ENCODE measurements around the gene PCNX1.
"Not testable (repeated sequence)": the region's sequence is repeated elsewhere in the genome, so short reads cannot be mapped to it uniquely, and the experiment has no call there.

PCNX1 gene

DNA sequence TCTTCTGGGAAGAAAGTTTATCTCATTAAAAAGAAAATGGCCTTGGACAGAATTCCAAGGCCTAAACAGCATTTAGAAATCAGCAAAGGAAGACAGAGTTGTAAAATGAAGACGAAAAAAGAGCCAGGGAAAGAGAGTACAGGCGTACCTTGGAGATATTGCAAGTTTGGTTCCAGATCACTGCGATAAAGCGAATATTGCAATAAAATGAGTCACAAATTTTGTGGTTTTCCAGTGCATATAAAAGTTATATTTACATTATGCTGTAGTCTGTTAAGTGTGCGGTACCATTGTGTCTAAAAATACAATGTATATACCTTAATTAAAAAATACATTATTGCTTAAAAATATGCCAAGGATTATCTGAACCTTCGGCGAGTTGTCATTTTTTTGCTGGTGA lies 9.0 kb downstream of the PCNX1 start:
- no peak for DNase-seq (ENCODE audit: low spot score)

DNA sequence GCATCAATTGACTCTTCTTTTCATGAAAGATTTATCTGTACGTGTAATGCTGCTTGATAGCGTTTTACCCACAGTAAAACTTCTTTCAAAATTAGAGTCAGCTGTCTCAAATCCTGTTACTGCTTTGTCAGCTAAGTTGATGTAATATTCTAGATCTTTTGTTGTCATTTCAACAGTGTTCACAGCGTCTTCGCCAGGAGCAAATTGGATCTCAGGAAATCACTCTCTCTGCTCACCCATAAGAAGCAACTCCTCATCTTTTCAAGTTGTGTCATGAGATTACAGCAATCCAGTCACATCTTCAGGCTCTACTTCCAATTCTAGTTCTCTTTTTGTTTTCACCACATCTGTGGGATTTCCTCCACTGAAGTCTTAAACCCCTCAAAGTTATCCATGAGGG lies 9.5 kb downstream of the PCNX1 start:
- no peak for DNase-seq (ENCODE audit: low spot score)

DNA sequence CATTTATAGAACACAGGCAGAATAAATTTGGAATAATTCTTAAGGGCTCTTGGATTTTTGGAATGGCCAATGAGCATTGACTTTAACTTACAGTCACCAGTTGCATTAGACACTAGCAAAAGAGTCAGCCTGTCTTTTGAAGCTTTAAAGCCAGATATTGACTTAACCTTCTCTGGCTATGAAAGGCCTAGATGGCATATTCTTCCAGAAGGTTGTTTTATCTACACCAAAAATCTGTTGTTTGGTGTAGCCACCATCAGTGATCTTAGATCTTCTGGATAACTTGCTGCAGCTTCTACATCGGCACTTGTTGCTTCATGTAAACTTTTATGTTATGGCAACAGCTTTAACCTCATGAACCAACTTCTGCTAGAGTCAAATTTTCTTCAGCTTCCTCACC lies 10.4 kb downstream of the PCNX1 start:
- no peak for DNase-seq (ENCODE audit: low spot score)

DNA sequence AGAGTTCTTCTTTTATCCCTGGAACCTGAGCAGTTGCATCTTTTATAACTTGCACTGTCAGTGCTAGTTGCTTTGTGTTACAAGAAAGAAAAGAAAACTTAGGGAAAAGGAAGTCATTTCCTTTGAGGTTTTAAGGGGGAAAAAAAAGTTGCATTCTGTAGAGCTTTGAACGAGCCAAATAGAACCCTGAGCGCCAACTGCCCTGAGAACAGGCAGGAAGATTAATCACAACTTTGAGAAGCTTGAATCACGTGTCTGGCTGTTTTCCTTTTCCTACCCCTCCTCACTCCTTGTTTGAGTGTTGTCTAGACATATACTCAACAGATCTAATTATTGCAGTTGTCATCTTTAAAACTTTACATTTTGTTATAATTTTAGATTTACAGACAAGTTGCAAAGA lies 12.5 kb downstream of the PCNX1 start:
- DNase-seq (ENCODE audit: low spot score): no peak

DNA sequence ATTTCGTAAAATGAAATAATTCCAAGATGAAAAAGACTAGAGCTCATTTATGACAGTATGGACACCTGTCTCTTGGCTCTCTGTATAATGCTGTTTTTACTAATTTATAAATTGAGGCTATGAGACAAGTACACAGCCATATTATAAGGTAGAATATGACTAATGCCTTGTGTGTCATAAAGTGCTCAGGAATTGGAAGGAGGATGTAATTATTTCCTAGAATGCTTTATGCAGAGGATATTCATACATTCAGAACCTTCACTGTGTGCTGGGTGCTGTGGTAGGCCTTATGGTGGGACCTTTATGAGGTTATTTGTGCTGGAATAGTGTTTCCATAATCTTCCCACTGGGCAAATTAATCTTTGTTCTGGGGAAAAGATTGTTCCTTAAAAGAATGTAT lies 13.3 kb downstream of the PCNX1 start:
- no peak for DNase-seq (ENCODE audit: low spot score)

DNA sequence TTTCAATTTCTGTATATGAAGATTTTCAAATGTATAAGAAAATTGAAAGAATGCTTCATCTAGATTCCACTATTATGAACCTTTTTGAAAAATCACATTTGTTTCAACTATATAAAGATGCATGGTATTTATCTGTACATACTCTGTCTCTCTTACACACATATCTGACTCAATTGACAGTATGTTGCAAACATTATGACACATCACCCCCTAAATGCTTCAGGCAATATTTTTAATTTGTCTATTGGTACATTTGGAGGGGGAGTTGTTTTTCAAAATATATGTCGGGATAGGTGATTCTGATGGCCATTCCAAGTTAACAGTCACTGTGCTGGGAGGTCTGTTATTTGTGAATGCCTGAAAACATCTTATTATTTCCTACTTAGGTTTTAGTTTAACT lies 14.4 kb downstream of the PCNX1 start:
- DNase-seq (ENCODE audit: low spot score): no peak

DNA sequence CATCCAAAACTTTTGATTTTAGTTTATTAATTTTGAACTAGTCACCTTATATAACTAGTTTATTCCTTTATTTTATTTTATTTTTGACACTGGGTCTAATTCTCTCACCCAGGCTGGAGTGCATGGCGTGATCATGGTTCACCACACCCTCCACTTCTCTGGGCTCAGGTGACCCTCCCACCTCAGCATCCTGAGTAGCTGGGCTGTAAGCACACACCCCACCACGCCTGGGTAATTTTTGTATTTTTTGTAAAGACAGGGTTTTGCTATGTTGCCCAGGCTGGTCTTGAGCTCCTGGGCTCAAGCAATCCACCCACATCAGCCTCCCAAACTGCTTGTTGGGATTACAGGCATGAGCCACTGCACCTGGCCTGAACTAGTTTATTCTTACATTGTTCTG lies 17.3 kb downstream of the PCNX1 start:
- no peak for DNase-seq (ENCODE audit: low spot score)

DNA sequence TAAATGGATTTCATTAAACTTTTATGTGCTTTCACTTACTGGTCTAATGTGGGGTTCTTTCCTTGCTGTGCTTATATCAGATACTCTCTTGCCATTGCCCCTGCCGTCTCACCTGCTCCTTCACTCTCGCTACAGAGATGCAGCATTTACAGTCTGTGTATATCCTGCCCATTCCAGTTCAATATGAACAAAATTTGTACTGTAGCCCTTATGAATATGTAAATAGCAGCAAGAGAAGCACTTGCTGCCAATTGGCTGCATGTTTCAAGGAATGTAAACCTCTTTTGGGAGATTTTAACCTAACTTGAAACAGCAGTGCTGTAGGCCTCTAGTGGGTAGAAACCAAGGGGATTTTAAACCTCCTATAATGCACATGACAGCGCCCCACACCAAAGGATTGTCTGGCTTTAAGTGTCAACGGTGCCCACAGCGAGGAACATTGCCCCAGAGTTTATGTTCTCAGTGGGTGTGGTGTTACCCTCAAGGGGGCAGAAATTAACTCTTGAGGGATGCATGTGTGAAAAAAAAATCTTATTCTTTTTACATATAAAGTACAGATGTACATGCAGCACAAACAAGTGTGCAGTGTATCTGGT lies 19.1 kb downstream of the PCNX1 start:
- DNase-seq (ENCODE audit: low spot score): no peak

DNA sequence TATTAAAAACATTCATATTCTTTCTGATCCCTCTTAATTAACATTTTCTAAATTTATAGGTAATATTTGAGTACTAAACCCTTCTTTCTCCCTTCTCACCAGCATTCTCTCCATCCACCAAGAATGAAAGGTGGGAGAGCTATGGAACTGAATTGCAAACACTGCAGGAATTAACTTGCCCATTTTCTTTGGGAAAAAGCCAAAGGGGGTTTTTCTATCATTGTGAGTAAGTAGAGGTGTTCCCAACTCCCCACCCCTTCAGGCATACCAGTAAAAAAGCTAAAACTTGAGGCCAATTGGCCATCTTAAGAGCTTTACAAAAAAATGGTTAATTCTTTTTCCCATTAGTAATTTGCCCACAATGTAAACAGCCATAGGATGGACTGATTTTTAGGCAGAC lies 23.7 kb downstream of the PCNX1 start:
- no peak for DNase-seq (ENCODE audit: low spot score)

DNA sequence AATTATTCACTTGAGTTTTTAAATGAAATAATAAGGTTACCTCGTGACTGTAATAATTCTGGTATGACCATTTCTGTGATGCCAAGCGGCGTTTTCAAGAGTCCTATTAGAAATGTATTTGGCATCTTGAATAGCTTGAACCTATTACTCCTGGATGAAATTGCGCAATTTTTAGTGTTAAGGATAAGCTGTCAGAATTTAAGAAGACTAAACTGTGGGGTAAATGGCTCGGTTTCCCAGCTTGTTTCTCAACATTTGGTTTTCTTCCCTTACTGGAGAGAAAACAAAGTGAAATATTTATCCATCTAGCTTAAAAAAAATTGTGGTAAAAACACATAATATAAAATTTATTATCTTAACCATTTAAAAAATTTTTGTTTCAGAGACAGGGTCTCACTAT lies 26.8 kb downstream of the PCNX1 start:
- DNase-seq (ENCODE audit: low spot score): no peak

DNA sequence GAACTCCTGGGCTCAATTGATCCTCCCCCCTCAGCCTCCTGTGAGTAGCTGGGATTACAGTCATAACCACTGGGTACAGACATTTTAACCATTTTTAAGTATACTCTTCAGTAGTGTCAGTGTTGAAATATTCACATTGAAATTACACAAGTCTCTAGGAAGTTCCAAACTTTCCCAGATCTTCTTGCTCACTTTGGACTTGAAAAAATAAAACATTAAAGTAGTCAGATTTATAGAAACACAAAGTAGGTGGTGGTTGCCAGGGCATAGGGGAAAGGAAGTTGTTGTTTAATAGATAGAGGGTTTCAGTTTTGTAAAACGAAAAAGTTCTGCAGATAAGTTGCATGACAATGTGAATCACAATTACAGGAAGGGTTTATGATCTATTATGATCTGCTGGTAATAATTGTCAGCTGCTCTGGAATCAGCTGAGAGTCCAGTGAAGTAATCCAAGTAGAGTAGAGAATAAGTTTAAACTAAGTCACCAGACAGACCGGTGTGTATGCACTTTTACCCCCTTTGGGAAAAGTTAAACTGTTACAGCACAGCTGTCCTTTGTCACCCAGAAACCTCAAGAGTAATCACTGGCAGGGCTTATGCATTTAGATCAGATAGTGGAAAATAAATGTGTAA lies 27.4 kb downstream of the PCNX1 start:
- no peak for DNase-seq (ENCODE audit: low spot score)

DNA sequence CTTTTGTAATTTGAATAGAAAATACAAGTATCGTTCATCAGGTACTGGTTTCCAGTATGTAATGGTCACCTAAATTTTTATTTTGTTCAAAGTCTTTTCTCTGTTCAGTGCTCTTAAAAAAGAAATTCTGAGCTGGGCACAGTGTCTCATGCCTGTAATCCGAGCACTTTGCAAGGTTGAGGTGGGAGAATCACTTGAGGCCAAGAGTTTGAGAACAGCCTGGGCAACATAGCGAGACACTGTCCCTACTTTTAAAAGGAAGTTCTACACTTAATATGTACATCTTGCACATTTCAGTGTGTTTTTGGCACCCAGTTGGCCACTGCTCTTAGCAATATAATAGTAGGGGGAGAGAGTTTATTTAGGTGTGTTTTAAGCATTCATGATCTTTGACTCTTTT lies 27.9 kb downstream of the PCNX1 start:
- DNase-seq (ENCODE audit: low spot score): no peak

DNA sequence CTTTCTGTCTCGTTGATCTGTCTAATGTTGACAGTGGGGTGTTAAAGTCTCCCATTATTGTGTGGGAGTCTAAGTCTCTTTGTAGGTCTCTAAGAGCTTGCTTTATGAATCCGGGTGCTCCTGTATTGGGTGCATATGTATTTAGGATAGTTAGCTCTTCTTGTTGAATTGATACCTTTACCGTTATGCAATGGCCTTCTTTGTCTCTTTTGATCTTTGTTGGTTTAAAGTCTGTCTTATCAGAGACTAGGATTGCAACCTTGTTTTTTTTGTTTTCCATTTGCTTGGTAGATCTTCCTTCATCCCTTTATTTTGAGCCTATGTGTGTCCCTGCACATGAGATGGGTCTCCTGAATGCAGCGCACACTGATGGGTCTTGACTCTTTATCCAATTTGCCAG lies 32.4 kb downstream of the PCNX1 start:
- DNase-seq (ENCODE audit: low spot score): not testable (repeated sequence)

DNA sequence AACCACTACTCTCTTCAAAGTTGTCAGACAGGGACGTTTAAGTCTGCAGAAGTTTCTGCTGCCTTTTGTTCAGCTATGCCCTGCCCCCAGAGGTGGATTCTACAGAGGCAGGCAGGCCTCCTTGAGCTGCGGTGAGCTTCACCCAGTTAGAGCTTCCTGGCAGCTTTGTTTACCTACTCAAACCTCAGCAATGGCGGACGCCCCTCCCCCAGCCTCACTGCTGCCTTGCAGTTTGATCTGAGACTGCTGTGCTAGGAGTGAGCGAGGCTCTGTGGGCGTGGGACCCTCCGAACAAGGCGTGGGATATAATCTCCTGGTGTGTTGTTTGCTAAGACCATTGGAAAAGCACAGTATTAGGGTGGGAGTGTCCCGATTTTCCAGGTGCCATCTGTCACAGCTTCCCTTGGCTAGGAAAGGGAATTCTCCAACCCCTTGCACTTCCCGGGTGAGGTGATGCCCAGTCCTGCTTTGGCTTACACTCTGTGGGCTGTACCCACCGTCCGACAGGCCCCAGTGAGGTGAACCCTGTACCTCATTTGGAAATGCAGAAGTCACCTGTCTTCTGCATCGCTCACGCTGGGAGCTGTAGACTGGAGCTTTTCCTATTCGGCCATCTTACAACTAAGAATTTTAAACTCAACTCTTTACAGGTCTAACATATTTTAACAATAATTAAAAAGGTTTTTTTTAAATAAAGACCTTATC lies 34.5 kb downstream of the PCNX1 start:
- DNase-seq (ENCODE audit: low spot score): not testable (repeated sequence)

DNA sequence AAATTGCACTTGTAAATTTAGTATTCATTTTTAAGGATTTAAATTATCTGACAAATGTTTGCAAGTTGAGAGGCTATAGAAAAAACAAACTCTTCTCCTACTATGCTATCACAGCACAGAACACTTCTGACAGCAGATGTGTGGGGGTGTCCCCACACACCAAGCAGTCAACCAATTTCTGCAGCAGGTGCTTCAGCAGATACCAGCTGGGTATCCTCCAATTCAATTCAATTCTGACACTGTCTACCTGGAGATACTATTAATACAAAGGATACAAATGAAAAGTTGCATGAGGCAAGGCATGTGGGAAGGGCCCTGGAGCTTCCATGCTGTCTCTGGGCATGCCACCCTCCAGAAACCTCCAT lies 35.1 kb downstream of the PCNX1 start:
- DNase-seq (ENCODE audit: low spot score): no peak

DNA sequence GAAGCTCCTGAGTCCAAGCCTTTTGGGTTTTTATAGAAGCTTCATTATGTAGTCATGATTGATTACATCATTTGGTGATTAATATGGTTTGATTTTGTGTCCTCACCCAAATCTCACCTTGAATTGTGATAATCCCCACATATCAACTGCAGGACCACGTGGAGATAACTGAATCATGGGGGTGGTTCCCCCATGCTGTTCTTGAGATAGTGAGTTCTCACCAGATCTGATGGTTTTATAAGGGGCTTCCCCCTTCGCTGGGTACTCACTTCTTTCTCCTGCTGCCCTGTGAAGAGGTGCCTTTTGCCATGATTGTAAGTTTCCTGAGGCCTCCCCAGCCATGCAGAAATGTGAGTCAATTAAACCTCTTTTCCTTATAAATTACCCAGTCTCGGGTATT lies 35.5 kb downstream of the PCNX1 start:
- not testable (repeated sequence) for DNase-seq (ENCODE audit: low spot score)

DNA sequence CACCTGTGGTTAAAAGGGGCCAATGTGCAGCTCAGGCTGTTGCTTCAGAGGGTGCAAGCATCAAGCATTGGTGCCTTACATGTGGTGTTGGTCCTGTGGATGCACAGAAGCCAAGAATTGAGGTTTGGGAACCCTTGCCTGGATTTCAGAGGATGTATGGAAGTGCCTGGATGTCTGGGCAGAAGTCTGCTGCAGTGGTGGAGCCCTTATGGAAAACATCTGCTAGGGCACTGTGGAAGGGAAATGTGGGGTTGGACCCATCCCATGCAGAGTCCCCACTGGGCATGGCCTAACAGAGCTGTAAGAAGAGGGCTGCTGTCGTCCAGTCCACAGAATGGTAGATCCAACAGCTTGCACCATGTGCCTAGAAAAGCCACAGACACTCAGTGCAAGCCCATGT lies 36.6 kb downstream of the PCNX1 start:
- no peak for DNase-seq (ENCODE audit: low spot score)

DNA sequence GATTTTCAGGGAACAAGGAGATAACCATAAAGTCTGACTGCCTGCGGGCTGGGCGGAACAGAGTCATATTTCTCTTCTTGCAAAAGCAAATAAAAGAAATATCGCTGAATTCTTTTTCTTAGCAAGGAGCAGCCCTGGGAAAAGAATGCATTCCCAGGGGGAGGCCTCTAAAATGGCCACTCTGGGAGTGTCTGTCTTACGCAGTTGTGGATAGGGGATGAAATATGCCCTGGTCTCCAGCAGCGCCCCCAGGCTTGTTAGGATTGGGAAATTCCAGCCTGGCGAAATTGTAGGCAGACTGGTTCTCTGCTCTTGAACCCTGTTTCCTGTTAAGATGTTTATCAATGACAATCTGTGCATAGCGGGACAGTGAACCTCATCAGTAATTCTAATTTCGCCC lies 40.5 kb downstream of the PCNX1 start:
- DNase-seq (ENCODE audit: low spot score): no peak

DNA sequence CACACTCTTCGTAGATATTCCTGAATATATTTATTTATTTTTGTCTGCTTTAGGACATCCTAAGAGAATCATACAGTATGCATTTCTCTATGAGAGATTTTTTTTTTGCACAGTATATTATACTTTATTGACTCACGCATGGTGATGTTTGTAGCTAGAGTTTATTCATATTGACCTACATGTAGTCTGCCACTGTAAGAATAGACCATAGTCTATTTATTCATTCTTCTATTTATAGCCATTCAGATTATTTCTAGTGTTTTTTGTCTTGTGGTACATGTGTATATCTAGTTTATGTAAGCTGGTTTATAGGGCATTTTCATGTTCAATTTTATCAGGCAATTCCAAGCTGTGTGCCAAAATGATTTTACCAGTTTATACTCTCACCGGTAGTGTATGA lies 45.2 kb downstream of the PCNX1 start:
- no peak for DNase-seq (ENCODE audit: low spot score)

DNA sequence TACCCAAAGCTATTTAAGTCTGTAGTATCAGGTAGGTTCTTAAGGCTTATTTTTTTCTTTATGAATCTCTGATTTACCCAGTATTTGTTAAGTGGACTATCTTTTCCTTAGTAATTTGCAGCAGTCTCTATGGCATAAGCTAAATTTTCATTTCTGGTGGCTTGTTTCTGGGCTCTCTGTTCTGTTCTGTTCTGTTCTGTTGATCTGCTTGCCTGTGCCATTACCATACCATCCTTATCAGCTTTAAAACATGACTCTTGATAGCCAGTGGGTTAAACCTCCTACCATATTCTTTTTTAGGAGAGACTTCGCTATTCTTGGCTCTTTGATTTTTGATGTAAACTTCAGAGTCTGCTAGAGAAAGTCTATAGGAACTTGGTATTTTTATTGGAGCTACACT lies 46.8 kb downstream of the PCNX1 start:
- DNase-seq (ENCODE audit: low spot score): no peak

DNA sequence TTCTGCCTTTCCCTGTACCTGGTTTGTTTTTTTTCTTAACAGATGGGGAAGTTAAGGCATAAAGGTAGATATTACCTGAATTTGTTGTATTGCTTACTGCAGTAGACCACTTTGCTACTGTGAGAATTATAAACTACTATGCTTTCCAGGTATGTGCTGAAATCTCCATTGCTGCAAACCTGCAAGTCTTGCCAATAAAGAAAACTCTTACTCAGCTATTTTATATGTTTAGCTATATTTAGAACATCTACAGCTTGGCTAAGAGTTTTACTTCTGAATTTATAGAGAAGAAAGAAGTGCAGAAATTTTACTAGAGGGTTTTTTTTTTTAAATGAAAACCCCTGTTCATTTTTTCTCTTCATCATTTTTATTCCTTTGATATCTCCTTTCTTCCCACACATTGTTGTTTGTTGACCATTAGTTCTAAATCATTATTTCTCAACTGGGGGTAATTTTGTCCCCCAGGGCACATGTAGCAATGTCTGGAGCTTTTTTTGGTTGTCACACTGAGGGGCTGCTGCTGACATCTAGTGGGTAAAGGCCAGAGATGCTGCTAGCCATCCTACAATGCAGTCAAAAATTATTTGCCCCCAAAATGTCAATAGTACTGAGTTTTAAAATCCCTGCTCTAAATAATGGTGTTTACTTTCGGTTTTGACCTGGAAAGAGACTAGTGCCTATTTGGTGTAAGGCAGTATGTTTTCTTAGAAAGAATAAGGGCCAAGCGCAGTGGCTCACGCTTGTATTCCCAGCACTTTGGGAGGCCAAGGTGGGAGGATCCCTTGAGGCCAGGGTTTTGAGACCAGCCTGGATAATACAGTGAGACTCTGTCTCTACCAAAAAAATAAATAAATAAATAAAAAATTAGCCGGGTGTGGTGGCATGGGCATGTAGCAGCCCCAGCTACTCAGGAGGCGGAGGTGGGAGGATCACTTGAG lies 48.6 kb downstream of the PCNX1 start:
- DNase-seq (ENCODE audit: low spot score): no peak

DNA sequence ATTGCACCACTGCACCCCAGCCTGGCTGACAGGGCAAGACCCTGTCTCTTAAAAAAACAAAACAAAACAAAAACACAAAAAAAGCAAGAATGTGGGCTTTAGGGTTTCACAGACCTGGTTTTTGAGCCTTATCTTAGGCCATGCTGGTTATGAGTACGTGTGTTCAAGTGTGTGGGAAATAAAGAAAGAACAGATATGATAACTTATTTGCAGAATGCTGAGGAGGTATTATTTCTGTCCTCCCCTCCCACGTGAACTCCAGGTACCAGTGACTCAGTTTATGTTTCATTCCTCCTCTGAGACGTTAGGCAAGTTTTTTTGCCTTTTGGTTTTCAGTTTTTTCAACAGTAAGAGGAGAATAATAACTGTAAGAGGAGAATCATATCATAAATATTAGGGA lies 49.3 kb downstream of the PCNX1 start:
- DNase-seq (ENCODE audit: low spot score): no peak

DNA sequence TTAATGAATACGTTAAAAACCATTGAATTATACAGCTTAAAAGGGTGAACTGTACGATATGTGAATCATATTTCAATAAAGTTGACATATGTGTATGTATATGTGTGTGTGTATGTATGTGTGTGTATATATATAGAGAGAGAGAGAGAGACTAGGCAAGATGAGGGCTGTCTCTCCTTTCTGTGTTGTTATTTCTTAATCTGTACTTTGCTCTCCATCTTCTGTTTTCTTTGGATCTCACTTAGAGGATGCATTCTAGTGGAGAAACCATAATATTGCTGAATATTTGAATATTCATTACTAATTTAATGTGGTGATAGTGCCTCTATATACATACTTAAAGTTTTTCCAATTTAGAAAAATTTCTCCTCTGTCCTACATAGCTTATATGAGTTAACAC lies 50.5 kb downstream of the PCNX1 start:
- no peak for DNase-seq (ENCODE audit: low spot score)
